Fibroblast of lung (primary cell): ENCODE results near the gene C1orf74.

Experiments used
- EZH2 ChIP-seq: IDR thresholded peaks from 2 replicates; pipeline ENCODE4 v1.5.1; 2012; ENCODE audit warnings: low read length, control low read depth, mild to moderate bottlenecking; ENCODE audit errors: missing control alignments
- TF ChIP-seq, protein P1 (sequence below), 2 donors: IDR thresholded peaks in 1 of 2; conservative IDR thresholded peaks in 1 of 2; 1 replicate in 1 of 2; 2 replicates in 1 of 2; pipeline ENCODE4 v1.5.1; 2011 to 2012; ENCODE audit warnings: low read length in 2 of 2, control low read depth in 1 of 2, inconsistent platforms in 1 of 2, low read depth in 1 of 2, mild to moderate bottlenecking in 1 of 2

DNA sequence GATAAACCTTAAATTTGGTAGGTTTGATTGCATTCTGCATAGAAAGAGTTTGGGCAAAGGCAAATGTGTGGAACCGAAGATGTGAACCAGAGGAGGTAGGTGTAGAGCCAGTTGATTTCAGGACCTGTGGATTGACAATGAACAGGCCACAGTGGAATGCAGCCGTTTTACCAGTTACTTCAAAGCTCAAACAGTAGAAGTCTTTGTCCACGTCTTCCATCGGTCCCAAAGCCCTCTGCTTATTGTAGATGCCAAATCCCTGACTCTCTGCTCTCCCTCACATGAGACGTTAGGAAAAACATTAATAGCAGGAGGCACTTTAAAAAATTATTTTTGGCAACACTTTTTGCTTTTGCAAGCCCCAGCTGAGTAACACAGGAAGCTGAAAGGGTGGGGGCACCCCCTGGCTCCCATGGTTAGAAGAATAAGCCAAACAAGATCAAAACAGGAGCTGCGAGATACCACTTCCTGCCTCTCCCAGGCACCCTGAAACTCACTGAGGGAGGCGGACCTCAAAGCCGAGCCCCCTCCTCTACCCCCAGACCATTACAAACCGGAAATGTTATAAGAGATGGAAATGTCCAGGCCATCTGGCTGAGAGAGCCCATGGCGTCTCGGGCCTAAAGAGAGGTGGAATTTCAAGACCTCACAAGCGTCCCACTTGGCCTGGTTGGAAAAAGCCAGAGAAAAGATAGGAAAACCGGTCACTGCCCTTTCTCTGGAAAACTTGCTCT lies 15.0 kb downstream of the C1orf74 start:
- TF ChIP-seq, protein P1, sequence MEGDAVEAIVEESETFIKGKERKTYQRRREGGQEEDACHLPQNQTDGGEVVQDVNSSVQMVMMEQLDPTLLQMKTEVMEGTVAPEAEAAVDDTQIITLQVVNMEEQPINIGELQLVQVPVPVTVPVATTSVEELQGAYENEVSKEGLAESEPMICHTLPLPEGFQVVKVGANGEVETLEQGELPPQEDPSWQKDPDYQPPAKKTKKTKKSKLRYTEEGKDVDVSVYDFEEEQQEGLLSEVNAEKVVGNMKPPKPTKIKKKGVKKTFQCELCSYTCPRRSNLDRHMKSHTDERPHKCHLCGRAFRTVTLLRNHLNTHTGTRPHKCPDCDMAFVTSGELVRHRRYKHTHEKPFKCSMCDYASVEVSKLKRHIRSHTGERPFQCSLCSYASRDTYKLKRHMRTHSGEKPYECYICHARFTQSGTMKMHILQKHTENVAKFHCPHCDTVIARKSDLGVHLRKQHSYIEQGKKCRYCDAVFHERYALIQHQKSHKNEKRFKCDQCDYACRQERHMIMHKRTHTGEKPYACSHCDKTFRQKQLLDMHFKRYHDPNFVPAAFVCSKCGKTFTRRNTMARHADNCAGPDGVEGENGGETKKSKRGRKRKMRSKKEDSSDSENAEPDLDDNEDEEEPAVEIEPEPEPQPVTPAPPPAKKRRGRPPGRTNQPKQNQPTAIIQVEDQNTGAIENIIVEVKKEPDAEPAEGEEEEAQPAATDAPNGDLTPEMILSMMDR (conservative IDR thresholded peaks at IDR 0.05 in 1 of 2, IDR thresholded peaks at IDR 0.05 in 1 of 2; ENCODE audit: low read depth in 1 of 2, low read length in 2 of 2) = no peak
- no peak for TF ChIP-seq EZH2
